Measurements from ENCODE around the gene GAPDHS.

The GAPDHS gene

DNA sequence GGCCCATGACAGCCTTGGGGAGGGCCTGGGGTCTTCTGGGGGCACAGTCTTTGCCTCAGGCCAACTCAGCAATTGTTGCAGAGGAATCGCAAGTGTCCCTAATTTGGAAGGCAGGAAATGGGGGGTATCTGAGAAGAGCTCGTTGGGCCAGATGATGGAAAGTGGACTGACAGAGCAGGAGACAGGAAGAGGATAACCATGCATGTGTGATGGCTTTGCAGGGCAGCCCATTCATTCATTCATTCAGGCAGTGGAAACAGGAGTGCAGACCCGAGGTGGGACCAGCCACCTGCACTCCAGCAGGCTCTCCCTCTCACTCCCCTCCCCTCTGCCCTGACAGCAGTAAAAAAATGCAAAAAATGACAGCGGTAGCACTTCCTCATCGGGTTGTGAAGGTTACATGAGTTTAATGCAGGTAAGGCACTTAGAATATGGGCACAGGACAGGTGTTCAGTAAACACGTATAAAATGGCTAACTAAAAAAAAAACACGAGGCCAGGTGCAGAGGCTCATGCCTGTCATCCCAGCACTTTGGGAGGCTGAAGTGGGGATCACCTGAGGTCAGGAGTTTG lies 7.2 kb downstream of the GAPDHS start:
- DNase-seq = no peak

DNA sequence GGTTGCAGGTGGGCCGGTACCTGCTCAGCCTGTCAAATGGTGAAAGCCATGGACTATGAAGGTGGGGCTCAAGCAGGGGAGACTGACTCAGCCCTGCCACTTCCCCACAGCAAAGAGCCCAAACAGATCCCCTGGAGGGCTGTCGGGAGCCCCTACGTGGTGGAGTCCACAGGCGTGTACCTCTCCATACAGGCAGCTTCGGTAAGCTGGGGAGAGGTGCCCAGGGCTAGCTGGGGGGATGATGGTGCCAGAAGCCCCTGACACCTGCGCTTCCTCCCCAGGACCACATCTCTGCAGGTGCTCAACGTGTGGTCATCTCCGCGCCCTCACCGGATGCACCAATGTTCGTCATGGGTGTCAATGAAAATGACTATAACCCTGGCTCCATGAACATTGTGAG lies 9.0 kb downstream of the GAPDHS start:
- no peak for DNase-seq

DNA sequence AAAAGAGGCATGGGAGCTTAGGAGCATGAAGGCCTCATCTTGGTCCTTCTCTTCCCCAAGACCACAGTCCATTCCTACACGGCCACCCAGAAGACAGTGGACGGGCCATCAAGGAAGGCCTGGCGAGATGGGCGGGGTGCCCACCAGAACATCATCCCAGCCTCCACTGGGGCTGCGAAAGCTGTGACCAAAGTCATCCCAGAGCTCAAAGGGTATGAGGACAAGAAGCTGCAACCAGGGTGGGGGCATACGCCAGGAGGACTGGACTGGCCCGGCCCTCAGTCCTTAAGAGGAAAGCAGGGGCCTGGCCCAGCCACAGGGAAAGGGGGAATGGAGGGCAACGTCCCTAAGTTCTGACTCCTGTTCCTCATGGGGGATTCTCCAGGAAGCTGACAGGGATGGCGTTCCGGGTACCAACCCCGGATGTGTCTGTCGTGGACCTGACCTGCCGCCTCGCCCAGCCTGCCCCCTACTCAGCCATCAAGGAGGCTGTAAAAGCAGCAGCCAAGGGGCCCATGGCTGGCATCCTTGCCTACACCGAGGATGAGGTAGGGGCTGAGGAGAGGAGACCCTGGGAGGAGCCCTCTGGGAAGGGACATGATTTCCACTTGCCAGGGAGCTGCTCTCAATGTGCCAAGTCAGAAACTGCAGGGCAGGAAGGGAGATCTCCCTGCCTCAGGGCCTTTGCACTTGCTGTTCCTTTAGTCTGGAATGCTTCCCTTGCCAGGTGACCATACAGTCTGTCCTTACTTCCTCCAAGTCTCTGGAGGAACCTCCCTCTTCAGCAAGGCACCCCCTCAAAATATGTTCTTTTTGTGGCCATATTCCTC lies 10.2 kb downstream of the GAPDHS start:
- DNase-seq = no peak

DNA sequence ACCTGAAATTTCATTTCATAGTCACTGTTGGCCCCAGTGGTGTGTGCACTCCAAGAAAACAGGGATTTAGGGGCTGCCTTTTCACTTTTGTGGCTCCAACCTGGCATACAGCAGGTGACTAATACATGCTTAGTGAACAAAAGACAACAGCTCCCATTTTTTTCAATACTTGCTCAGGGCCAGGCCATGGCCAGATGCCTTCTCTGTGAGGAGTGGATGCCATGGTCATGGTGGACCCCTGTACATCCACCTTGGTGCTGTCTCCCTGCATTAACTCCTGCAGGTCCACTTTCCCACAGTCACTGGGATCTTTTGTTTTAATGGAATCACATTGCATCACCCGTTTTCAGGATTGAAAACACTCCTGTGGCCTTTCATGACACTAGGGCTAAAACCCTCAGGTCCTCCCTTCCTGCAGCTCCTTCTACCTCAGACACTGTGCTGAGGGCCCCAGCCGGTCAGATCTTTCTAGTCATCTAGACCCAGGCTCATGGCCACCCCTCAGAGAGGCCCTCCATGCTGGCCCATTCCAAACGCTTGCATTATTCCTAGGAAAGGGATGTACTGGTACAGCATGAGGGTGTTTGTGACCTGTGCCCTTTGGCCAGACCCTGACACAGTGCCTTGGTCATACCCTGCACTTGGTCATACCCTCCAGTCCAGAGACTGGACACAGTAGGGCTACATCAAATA lies 11.0 kb downstream of the GAPDHS start:
- no peak for DNase-seq

DNA sequence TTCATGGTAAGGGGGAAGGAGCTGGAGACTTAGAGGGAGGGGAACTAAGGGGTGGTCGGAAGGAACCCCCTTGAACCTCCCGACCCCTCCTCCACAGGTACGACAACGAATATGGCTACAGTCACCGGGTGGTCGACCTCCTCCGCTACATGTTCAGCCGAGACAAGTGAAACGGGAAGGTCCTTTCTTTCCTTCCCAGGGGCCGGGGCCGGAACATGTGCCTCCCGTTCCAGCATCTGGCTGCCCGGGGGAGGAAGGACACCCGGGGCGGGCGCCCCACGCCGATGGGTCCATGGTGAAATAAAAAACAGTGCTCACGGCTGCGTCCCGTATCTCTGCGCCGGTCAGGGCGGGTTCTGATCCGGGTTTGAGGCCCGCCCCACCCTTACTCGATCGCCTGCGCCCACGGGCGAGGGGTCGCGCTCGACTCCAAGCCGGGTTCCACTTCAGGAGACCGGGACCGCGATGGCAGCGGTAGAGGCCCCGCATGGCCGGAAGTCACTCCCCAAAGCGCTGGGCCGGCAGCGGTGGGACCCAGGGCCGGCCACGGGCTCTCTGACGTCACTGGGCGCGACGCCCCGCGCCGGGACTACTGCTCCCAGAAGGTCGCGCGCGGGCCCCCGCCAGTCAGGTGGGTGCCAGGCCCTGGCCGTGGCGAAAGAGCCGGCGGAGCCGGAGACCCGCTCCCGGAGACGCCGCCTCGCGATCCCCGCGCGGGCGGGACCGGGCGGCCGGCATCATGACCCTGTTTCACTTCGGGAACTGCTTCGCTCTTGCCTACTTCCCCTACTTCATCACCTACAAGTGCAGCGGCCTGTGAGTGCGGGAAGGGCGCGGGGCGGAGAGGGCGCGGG lies 12.0 kb downstream of the GAPDHS start, which contains the start of gene TMEM147:
TSS of gene TMEM147 (plus strand) at position 626 of the 854 bp plus-strand sequence. CDS start at position 740, 114 bp downstream.
- peak; percentile 92 for DNase-seq

DNA sequence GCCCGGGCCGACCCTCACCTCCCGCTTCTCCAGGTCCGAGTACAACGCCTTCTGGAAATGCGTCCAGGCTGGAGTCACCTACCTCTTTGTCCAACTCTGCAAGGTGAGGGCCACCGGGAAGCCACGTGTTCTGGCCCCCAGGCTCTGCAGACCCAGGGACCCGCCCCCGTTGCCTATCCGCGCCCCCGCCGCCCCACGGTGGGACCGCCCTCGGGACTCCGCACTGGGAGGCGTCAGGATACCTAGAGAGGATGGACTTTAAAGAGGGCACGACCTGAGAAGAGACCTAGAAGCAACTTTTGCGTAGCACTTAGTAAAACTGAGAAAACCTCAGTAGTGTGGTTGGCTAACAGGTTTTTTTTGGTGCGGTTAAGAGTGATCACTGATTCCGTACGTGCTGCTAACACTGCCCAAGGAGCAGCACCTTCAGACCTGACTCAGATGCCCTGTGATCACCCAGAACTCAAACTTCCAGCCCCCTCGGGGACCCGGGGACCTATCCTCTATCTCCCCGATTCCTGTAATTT lies 12.7 kb downstream of the GAPDHS start:
- DNase-seq = peak; percentile 87

DNA sequence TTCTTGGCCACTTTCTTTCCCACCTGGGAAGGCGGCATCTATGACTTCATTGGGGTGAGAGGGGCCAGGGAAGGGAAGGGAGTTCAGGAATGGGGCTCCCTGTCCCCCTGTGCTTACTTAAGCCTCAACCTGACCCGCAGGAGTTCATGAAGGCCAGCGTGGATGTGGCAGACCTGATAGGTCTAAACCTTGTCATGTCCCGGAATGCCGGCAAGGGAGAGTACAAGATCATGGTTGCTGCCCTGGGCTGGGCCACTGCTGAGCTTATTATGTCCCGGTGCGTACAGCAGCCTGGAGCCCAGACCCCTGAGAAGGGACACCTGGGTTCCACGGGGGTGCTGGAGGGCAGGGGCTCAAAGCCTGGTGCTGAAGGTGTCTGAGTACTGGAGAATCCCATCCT lies 13.3 kb downstream of the GAPDHS start:
- no peak for DNase-seq

DNA sequence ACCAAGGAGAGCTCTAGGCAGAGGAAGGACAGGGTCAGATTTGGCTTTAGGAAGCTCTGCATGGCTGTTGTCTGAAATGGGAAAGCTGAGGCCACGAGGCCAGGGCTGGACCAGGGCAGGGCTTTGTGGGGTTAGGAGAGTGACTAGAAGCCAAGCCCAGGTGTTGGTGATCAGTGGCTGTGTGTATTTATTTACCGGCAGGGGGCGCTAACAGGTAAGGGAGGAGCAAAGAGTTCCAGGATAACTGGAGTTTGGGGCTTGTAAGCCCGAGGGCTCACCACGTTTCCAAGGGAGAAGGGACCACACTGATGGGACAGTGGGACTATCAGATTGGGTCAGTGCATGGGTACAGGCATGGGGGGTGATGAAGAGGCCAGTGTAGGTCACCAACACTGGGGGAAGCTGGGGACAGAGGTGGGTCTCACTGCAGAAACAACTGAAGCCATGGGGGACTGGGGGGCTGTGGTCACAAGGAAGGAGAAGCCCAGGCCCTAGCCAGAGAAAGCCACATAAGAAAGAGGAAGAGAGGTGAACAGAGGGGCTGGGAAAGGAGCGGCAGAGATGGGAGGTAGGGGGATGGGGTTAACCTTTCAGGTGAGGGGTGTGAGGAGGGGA lies 16.0 kb downstream of the GAPDHS start:
- DNase-seq = peak; percentile 71

DNA sequence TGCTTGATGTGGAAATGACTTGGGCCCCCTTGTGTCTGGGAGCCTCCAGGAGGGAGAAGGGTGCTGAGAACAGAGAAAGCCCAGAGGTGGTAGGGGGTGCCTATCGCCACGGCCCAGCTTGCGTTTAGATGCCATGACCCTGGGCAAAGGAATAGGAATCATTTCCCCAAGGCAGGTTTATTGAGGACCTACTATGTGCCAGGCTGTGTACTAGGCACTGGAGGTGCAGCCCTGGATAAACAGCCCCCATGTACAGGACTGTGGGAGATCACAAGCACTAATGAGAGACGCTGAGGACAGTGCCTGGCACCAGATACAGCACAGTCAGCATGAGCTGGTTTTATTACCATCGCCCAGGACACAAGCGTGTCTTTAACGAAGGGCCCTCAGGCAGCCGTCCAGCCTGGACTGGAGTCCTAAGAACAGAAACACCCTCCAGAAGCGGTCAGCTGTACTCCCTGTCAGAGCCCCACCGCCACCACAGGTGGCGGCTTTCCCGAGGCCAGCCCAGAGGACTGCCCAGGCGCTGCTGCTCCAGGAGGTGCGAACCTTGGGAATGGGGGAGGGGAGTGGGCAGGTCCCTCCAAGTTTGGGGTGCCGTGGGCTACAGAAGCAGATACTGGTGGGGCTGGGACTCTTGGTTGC lies 16.7 kb downstream of the GAPDHS start:
- no peak for DNase-seq

DNA sequence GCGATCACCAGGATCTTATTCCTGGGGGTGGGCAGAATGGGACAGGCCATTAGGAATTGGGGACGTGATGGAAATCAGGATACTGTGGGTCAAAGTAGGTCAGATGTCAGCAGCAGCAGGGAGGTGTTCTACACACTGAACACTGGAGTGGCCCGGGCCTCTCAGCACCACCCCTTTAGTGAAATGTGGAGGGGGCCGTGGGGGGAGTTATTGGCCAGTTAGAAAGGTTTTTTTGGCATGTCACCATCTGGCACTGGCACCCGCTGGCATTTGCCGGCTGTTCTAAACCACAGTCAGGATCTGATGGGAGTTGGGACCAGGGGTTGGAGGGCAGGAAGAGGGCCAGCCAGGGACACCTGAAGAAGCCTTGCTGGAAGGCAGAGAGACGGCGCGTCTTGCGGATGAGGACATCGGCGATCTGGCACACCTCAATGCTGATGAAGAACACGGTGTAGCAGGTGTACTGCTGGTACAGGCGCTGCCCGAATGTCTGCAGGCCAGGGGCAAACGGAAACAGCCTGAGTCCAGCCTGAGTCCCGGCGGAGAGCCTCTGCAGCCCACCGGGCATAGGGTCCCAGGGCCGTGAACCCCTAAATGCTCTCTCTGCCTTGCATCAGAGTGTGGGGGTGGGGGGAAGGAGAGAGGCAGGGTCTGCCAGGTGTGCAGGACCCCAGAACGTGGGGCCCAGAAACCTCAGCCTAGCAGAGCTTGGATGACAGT lies 18.0 kb downstream of the GAPDHS start:
- no peak for DNase-seq

DNA sequence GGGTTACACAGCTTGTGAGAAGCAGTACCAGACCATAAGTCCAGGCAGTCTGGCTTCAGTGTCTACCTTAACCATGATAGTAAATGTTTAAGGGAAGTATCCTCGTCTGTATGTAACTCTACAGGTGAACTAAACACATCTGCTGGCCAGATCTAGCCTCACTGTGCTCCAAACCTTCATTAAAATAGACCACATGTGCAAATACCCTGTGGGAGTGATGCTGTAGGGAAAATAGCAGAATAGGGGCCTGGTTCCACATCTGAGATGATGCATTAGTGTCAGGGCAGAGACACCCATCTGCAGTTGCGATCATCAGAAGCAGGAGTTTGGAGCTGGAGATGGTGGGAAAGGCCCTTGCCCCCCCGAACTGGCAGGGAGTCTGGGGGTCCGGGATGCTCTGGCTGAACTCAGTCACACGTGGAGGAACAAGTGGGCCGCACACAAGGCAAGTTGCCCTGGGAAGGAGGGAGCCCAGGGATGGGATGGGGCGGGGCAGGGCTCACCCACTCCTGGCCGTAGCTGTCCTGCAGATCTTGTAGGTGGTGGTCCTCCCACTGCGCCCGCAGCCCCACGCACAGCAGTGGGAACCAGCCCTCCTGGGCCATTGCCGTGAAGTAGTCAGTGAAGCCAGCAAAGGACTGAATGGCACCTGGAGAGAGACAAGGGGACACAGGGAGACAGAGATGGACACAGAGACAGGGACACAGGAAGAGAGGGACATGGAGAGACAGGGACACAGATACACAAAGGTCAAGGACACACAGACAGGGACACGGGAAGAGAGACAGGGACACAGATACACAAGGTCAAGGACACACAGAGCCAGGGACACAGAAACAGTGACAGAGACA lies 19.5 kb downstream of the GAPDHS start:
- no peak for DNase-seq

DNA sequence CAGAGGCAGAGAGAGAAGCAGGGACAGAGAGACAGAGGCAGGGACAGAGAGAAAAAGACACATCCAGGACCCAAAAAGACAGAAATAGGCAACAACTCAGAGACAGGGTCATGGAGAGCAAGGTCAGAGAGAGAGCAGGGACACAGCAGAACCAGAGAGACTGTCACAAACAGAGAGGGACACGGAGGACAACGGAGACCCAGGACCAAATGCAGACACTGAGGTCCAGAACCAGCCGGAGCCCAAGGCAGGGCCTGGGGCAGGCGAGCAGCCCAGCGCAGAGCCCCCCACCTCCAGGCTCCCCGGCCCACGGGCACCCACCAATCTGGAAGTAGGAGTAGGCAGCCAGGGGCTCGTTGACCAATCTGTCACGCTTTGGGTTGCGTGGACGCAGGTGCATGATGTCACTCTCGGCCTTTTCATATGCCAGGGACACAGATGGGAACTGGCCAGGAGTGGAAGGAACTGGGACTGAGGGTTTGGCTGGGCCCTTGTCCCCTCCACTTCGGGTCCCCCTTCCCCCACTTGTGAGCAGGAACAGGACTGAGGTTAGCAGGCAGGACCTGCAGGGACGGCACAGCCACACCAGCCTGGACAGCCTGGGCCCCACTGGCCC lies 20.2 kb downstream of the GAPDHS start:
- DNase-seq = no peak

DNA sequence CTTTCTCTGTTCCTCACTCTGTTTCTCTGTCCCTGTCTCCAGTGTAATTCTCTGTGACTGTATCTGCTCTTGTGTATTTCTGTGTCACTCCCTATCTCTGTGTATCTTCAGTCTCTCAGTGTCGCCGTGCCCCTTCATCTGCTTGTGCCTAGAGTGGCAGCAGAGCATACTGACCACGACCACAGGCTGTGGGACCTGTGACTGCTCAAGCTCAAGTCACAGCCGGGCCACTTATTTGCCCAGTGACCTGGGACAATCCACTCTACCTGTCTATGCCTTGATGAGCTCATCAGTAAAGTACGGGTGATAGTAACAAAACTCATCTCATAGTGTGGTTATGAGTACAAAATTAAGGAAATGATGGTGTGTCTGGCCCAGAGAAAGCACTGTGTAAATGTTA lies 20.8 kb downstream of the GAPDHS start:
- DNase-seq = no peak

DNA sequence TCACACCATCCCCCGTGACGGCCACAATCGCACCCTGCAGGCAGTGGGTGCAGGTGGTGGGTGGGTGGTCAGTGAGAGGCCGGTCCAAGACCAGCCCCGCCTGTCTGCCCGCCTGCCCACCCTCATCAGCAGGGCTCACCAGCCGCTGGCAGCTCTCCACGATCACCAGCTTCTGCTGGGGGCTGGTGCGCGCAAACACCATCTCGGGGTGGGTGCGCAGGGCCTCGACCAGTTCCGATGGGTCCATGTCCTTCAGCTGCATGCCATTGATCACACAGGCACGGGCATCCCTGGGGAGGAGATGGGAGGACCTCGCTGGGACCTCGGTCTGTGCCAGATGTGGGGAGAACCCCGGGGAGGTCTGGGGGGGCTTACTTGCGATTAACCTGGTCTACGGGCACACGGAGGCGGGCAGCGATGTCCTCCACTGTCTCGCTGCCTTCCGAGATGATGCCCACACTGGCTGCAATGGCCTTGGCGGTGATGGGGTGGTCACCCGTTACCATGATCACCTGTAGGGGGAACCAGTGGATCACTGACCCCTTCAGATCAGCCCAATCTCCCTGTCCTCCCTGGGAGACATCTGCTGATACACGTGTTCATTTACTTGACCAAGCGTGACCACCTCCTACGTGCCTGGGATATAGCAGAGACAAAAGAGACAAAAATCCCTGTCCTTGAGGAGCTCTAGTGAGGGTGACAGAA lies 22.2 kb downstream of the GAPDHS start:
- peak; percentile 26 for DNase-seq

DNA sequence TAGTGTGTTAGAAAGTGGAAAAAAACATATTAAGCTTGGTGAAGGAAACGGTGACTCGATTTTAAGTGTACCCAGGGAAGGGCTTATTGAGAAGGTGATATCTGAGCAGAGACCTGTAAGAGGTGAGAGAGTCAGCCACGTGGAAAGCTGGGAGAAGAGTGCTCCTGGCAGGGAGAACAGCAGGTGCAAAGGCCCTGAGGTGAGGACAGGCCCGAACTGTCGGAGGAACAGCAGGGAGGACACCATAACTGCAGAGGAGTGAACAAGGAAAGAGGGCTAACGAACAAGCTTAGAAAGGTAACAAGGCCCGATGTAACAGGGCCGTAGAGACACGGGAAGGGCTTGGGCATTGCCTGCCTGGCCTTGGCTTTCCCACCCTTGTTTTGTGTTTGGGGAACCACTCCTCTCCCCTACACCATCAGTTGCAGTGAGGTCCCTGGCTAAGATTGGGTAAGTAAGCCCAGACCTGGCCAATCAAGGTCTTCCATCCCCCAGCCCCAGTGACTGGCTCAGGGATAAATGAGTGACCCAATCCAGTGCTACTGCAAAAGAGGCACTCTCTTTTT lies 22.9 kb downstream of the GAPDHS start:
- no peak for DNase-seq

DNA sequence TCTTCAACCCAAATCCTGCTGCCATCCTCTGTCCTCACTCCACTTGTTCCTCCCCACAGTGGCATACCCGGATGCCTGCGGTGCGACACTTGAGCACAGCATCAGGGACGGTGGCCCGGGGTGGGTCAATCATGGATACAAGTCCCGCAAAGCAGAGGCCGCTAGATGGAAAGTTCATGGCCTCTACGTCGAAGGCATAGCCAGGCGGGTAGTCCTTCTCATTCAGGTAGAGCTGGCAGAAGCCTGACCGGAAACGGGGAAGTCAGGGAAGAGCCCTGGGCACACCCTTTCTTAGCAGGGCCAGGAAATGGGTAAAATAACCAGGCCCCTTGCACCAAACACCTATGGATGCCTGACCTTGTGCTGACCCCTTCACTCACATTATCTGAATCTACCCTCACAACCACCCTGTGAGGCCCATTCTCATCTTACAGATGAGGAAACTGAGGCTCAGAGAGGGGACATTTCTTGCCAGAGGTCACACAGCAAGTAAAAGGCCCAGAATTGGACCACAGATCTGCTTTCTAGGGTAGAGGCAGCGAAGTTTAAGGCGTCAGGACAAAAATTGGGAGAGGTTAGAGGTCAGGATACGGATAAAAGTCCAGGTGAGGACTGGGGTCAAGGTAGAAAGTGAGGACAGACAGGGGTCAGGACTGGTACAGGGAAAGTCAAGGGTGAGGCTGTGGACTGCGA lies 23.7 kb downstream of the GAPDHS start:
- no peak for DNase-seq

DNA sequence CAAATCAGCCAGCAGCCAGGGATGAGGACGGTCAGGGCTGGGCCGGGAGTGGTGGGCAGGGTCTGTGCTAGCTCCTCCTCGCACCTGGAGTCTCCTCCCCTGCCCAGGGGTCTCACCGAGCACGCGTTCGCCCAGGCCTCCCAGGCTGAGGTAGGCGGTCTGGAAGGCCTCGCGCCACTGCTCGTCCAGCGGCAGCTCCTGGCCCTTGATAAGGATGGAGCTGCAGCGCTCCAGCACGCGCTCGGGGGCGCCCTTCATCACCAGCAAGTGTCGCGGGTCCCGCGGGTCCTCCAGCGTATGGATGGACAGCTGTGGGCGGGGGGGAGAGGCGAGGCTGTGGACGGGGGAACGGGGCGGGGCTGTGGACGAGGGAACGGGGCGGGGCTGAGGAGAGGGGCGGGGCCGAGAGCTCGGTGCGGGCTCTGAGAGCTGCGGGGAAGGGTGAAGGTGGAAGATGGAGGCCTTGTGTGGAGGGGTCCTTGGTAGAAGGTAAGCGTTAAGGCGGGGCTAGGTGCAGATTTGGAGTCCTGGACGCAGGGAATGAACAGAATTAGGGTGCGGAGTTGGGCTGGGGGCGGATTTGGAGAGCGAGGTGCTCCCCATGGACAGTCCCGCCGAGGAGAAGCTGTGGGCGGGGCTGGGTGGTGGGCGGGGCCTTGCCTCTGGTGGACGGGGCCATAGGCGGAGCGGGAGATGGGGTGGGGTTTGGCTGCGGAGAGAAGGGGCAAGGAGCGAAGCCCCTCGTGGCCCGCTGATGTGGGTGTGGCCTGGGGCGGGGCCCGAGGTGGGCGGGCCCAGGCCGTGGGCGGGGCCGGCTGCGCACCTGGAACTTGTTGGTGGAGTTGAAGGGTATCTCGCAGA lies 24.5 kb downstream of the GAPDHS start:
- DNase-seq = peak; percentile 44

Data from activated CD4-positive, alpha-beta T cell treated with anti-CD3 and anti-CD28 coated beads, Interleukin-10, Interleukin-2, amounts not matched to agents 100 ng/mL and 50 ng/mL, durations not matched to agents 16 hours and 8 hours (primary cell).